Neural cell (in vitro differentiated cells): ENCODE measurements around the gene EYA4. TPM values are rescaled to one million over a fixed set of nuclear protein-coding genes. Genes with fewer than 3 reads are reported as not detected.

Experiments used
- H2AFZ ChIP-seq: fragments of 200-600, 300-800 bp; sonication (generic), shearing (Covaris generic); 2 replicates; pipeline ENCODE4 v1.6.0; 2014; ENCODE audit warnings: low read depth, mild to moderate bottlenecking, antibody characterized with exemption, low read length, moderate library complexity
- H3F3A ChIP-seq: fragments of 200-600 bp; shearing (Covaris generic); 2 replicates; pipeline ENCODE4 v1.6.1; 2016; ENCODE audit warnings: mild to moderate bottlenecking, moderate library complexity, mixed read lengths, antibody characterized with exemption, low read length; ENCODE audit not compliant: insufficient read depth, poor library complexity, severe bottlenecking
- H3K27ac ChIP-seq: fragments of 200-600, 300-800 bp; sonication (generic), shearing (Covaris generic); 2 replicates; pipeline ENCODE4 v1.5.1; 2014; ENCODE audit warnings: mild to moderate bottlenecking, low read length, moderate library complexity
- H3K27me3 ChIP-seq: fragments of 300-800, 200-600 bp; sonication (generic), shearing (Covaris generic); 2 replicates; pipeline ENCODE4 v1.6.0; 2014; ENCODE audit warnings: mild to moderate bottlenecking, low read depth, low read length, moderate library complexity; ENCODE audit not compliant: insufficient read depth
- H3K36me3 ChIP-seq: fragments of 300-800, 200-600 bp; sonication (generic), shearing (Covaris generic); 2 replicates; pipeline ENCODE4 v1.5.1; 2014; ENCODE audit warnings: mild to moderate bottlenecking, antibody characterized with exemption, low read length, moderate library complexity; ENCODE audit not compliant: insufficient read depth
- H3K4me2 ChIP-seq: fragments of 300-800, 200-600 bp; sonication (generic), shearing (Covaris generic); 2 replicates; pipeline ENCODE4 v1.6.0; 2014; ENCODE audit warnings: mild to moderate bottlenecking, low read length
- H3K4me3 ChIP-seq: fragments of 300-800, 200-600 bp; sonication (generic), shearing (Covaris generic); 2 replicates; pipeline ENCODE4 v1.5.1; 2014; ENCODE audit warnings: mild to moderate bottlenecking, low read length, moderate library complexity
- H3K79me2 ChIP-seq: fragments of 200-600 bp; shearing (Covaris generic); replicated peaks from 2 replicates; pipeline ENCODE4 v1.6.0; 2014; ENCODE audit warnings: mild to moderate bottlenecking, low read length, moderate library complexity; ENCODE audit not compliant: insufficient read depth
- H3K9ac ChIP-seq: fragments of 300-800, 200-600 bp; sonication (generic), shearing (Covaris generic); 2 replicates; pipeline ENCODE4 v1.6.1; 2016; ENCODE audit warnings: mild to moderate bottlenecking, low read length, mixed read lengths
- H3K9me2 ChIP-seq: fragments of 200-600 bp; shearing (Covaris generic); 2 replicates; pipeline ENCODE4 v1.6.1; 2016; ENCODE audit warnings: mild to moderate bottlenecking, low read length, mixed read lengths; ENCODE audit not compliant: insufficient read depth
- H3K9me3 ChIP-seq: fragments of 200-600, 300-800 bp; sonication (generic), shearing (Covaris generic); 2 replicates; pipeline ENCODE4 v1.6.1; 2016; ENCODE audit warnings: mild to moderate bottlenecking, mixed run types, low read length, moderate library complexity, mixed read lengths
- H4K20me1 ChIP-seq: fragments of 200-600 bp; shearing (Covaris generic); 2 replicates; pipeline ENCODE4 v1.6.1; 2016; ENCODE audit warnings: mild to moderate bottlenecking, mixed run types; ENCODE audit not compliant: insufficient read depth
- CTCF ChIP-seq: fragments of 450-650 bp; IDR thresholded peaks from 2 replicates; pipeline ENCODE4 v1.5.1; 2014; ENCODE audit warnings: antibody characterized with exemption, mild to moderate bottlenecking, moderate library complexity; ENCODE audit not compliant: poor library complexity, severe bottlenecking
- EP300 ChIP-seq: fragments of 450-650 bp; conservative IDR thresholded peaks from 2 replicates; pipeline ENCODE4 v1.6.1; 2014; ENCODE audit warnings: antibody characterized with exemption, mild to moderate bottlenecking, moderate library complexity; ENCODE audit not compliant: poor library complexity, severe bottlenecking
- EZH2 ChIP-seq: fragments of 200-600, 300-800 bp; shearing (Covaris generic), sonication (generic); IDR thresholded peaks from 2 replicates; pipeline ENCODE4 v1.6.1; 2014; ENCODE audit warnings: antibody characterized with exemption, low read length, borderline replicate concordance, mild to moderate bottlenecking; ENCODE audit not compliant: insufficient read depth, poor library complexity, severe bottlenecking
- MXI1 ChIP-seq: fragments of 450-650 bp; conservative IDR thresholded peaks from 2 replicates; pipeline ENCODE4 v1.6.1; 2014; ENCODE audit warnings: antibody characterized with exemption, mild to moderate bottlenecking; ENCODE audit not compliant: poor library complexity, severe bottlenecking
- POLR2AphosphoS5 ChIP-seq: IDR thresholded peaks from 2 replicates; pipeline ENCODE4 v1.6.1; 2012
- RAD21 ChIP-seq: fragments of 450-650 bp; conservative IDR thresholded peaks from 2 replicates; pipeline ENCODE4 v1.6.1; 2014; ENCODE audit warnings: antibody characterized with exemption, mild to moderate bottlenecking, moderate library complexity
- REST ChIP-seq: IDR thresholded peaks from 2 replicates; pipeline ENCODE4 v1.6.1; 2012; ENCODE audit warnings: borderline replicate concordance
- SMC3 ChIP-seq: fragments of 450-650 bp; conservative IDR thresholded peaks from 2 replicates; pipeline ENCODE4 v1.6.1; 2014; ENCODE audit warnings: antibody characterized with exemption, mild to moderate bottlenecking, moderate library complexity; ENCODE audit not compliant: poor library complexity
- TAF1 ChIP-seq: IDR thresholded peaks from 2 replicates; pipeline ENCODE4 v1.6.1; 2012; ENCODE audit warnings: low read depth
- polyA plus RNA-seq: library from polyadenylated mRNA; depleted of rRNA; stranded (reverse); fragments of >200 nt; gene quantifications from 2 replicates; pipeline ENCODE4 v1.2.3, GENCODE V29; 2014

The EYA4 gene
- polyA plus RNA-seq, 1 donor from 2014 or later, result 2.6 TPM

GRCh38 chr6:133306931-133307330 lies 65.8 kb downstream of the EYA4 start:
- Histone ChIP-seq H2AFZ (no peak overlapping the region), H3K27ac (no peak overlapping the region), H3K79me2 (no peaks in the 10 kb centered on the region), H3K4me3 (no peak overlapping the region), H3K9ac (no peak overlapping the region), H3K36me3 (no peaks in the 10 kb centered on the region), H4K20me1 (no peaks in the 10 kb centered on the region), H3K4me2 (no peak overlapping the region), H3K9me2 (no peaks in the 10 kb centered on the region), H3K27me3 (no peaks in the 10 kb centered on the region), H3F3A (no peaks in the 10 kb centered on the region), H3K9me3 (no peaks in the 10 kb centered on the region)
- no peak for TF ChIP-seq RAD21
- TF ChIP-seq REST, result no peak
- no peak for TF ChIP-seq MXI1
- no peak for TF ChIP-seq POLR2AphosphoS5
- TF ChIP-seq CTCF, result no peak

- H3K27ac ChIP-seq, result no peak overlapping the region
Measured at GRCh38 chr6:133309579-133309978, 68.4 kb downstream of the EYA4 start.

More at GRCh38 chr6:133309579-133309978, 68.4 kb downstream of the EYA4 start:
- Histone ChIP-seq H3K4me3 (no peak overlapping the region), H3K79me2 (no peaks in the 10 kb centered on the region), H3F3A (no peaks in the 10 kb centered on the region), H4K20me1 (no peaks in the 10 kb centered on the region), H3K9ac (no peak overlapping the region), H3K9me3 (no peaks in the 10 kb centered on the region), H2AFZ (no peak overlapping the region), H3K9me2 (no peaks in the 10 kb centered on the region), H3K4me2 (no peak overlapping the region), H3K36me3 (no peaks in the 10 kb centered on the region), H3K27me3 (no peaks in the 10 kb centered on the region)
- TF ChIP-seq CTCF (no peak), EZH2 (no peak), POLR2AphosphoS5 (no peak), MXI1 (no peak), TAF1 (no peak), EP300 (no peak), REST (no peak), SMC3 (no peak), RAD21 (no peak)
